ENCODE measurements around the gene ZIC3. TPM values are rescaled to one million over a fixed set of nuclear protein-coding genes. Genes with fewer than 3 reads are reported as not detected.

The ZIC3 gene
- total RNA-seq, 1 donor from 2014 or later, result not detected

GRCh38 chrX:137566746-137567679 lies 1.1 kb downstream of the ZIC3 start:
- H3K4me3 ChIP-seq (ENCODE audit: low read depth, low read length), result no peak overlapping the region
- DNase-seq (ENCODE audit: low read depth), result no peak
- TF ChIP-seq CTCF (conservative IDR thresholded peaks at IDR 0.05; ENCODE audit: low read depth, low read length), result no peak

- no peak for DNase-seq (ENCODE audit: low read depth)
- H3K4me3 ChIP-seq (ENCODE audit: low read depth, low read length), result no peak overlapping the region
- no peak for TF ChIP-seq CTCF (conservative IDR thresholded peaks at IDR 0.05; ENCODE audit: low read depth, low read length)
Observed at GRCh38 chrX:137567682-137568232, 1.8 kb downstream of the ZIC3 start.

- H3K4me3 ChIP-seq (ENCODE audit: low read depth, low read length), result no peak overlapping the region
- no peak for DNase-seq (ENCODE audit: low read depth)
- TF ChIP-seq CTCF (conservative IDR thresholded peaks at IDR 0.05; ENCODE audit: low read depth, low read length), result no peak
Observed at GRCh38 chrX:137568741-137569469, 3.0 kb downstream of the ZIC3 start.

GRCh38 chrX:137569470-137569891 lies 3.6 kb downstream of the ZIC3 start:
- no peak for TF ChIP-seq CTCF (conservative IDR thresholded peaks at IDR 0.05; ENCODE audit: low read depth, low read length)
- DNase-seq (ENCODE audit: low read depth), result no peak
- no peak overlapping the region for H3K4me3 ChIP-seq (ENCODE audit: low read depth, low read length)

GRCh38 chrX:137573324-137574101 lies 7.6 kb downstream of the ZIC3 start:
- no peak for TF ChIP-seq CTCF (conservative IDR thresholded peaks at IDR 0.05; ENCODE audit: low read depth, low read length)

GRCh38 chrX:137574102-137574783 lies 8.3 kb downstream of the ZIC3 start:
- TF ChIP-seq CTCF (conservative IDR thresholded peaks at IDR 0.05; ENCODE audit: low read depth, low read length), result no peak
- DNase-seq (ENCODE audit: low read depth), result no peak
- no peak overlapping the region for H3K4me3 ChIP-seq (ENCODE audit: low read depth, low read length)

More at GRCh38 chrX:137573324-137574101, 7.6 kb downstream of the ZIC3 start:
- H3K4me3 ChIP-seq (ENCODE audit: low read depth, low read length), result no peak overlapping the region
- DNase-seq (ENCODE audit: low read depth), result no peak

Measured in epithelial cell of proximal tubule (primary cell).